Measurements from ENCODE around the gene ACBD4. TPM values are rescaled to one million over a fixed set of nuclear protein-coding genes. Genes with fewer than 3 reads are reported as not detected.

The ACBD4 gene
- total and polyA plus RNA-seq, 4 donors = 4.4 to 51.4 (median 44.9) TPM

DNA sequence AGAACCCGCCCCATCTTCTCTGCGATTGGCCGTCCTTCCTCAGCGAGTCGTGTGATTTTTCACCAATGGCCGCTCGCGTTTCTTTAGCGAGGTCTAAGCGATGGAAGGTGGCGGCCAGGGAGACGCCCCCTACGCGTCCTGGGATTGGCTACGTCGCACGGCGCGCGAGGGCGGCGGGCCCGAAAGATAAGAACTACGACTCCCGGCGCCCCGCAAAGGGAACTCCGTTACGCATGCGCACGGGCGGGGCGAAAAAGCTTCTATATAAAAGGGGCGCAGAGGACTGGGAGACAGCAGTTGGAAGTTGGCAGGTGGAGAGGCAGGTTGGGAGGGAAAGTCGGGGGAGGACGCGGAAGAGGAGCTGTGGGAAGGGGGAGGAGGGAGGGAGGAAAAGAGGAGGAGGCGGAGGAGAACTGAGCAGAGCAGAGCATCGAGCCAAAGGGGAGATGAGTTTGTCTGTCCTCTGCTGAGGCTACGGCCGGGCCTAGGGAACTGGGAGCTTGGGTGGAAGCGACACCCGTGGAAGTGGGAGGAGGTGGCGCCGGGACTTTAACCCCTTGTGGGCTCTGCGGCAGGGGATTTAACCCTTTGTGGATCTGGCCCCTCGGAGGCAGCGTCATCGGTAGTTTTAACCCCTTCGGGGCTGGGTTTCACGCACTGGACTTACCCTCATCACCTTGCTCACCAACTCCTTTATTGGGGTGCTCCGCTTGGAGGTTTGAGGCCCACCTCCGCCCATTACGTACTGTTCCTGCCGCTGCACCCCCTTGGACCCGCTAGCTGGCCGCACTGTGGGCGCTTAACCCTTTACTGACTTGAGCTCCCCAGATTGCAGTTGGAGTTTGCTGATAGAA is 12.9 kb downstream of the ACBD4 start, which contains the start of gene HEXIM1 (continued):
- TF ChIP-seq, protein P1, sequence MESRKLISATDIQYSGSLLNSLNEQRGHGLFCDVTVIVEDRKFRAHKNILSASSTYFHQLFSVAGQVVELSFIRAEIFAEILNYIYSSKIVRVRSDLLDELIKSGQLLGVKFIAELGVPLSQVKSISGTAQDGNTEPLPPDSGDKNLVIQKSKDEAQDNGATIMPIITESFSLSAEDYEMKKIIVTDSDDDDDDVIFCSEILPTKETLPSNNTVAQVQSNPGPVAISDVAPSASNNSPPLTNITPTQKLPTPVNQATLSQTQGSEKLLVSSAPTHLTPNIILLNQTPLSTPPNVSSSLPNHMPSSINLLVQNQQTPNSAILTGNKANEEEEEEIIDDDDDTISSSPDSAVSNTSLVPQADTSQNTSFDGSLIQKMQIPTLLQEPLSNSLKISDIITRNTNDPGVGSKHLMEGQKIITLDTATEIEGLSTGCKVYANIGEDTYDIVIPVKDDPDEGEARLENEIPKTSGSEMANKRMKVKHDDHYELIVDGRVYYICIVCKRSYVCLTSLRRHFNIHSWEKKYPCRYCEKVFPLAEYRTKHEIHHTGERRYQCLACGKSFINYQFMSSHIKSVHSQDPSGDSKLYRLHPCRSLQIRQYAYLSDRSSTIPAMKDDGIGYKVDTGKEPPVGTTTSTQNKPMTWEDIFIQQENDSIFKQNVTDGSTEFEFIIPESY (IDR thresholded peaks at IDR 0.05) = peak; percentile 43
- TF ChIP-seq YY1 (IDR thresholded peaks at IDR 0.05) (peak; percentile 97), GABPA (IDR thresholded peaks at IDR 0.05 in 1 of 2, conservative IDR thresholded peaks at IDR 0.05 in 1 of 2) (no peak)
- TF ChIP-seq, protein P2, sequence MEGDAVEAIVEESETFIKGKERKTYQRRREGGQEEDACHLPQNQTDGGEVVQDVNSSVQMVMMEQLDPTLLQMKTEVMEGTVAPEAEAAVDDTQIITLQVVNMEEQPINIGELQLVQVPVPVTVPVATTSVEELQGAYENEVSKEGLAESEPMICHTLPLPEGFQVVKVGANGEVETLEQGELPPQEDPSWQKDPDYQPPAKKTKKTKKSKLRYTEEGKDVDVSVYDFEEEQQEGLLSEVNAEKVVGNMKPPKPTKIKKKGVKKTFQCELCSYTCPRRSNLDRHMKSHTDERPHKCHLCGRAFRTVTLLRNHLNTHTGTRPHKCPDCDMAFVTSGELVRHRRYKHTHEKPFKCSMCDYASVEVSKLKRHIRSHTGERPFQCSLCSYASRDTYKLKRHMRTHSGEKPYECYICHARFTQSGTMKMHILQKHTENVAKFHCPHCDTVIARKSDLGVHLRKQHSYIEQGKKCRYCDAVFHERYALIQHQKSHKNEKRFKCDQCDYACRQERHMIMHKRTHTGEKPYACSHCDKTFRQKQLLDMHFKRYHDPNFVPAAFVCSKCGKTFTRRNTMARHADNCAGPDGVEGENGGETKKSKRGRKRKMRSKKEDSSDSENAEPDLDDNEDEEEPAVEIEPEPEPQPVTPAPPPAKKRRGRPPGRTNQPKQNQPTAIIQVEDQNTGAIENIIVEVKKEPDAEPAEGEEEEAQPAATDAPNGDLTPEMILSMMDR (IDR thresholded peaks at IDR 0.05; ENCODE audit: low read depth, low read length, missing input control) = no peak

DNA sequence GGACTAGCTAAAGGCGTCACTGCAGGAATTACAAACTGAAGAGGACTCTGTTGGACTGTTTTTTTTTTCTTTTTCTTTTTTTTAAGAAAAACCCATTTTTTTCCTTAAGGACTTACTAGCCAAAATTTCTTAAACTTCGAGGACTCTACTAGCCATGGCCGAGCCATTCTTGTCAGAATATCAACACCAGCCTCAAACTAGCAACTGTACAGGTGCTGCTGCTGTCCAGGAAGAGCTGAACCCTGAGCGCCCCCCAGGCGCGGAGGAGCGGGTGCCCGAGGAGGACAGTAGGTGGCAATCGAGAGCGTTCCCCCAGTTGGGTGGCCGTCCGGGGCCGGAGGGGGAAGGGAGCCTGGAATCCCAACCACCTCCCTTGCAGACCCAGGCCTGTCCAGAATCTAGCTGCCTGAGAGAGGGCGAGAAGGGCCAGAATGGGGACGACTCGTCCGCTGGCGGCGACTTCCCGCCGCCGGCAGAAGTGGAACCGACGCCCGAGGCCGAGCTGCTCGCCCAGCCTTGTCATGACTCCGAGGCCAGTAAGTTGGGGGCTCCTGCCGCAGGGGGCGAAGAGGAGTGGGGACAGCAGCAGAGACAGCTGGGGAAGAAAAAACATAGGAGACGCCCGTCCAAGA is 13.7 kb downstream of the ACBD4 start:
- H3K9me3 ChIP-seq (ENCODE audit: control insufficient read depth in 4 of 4, low read length in 3 of 4) = no peaks in the 10 kb centered on the region
- TF ChIP-seq, protein P3, sequence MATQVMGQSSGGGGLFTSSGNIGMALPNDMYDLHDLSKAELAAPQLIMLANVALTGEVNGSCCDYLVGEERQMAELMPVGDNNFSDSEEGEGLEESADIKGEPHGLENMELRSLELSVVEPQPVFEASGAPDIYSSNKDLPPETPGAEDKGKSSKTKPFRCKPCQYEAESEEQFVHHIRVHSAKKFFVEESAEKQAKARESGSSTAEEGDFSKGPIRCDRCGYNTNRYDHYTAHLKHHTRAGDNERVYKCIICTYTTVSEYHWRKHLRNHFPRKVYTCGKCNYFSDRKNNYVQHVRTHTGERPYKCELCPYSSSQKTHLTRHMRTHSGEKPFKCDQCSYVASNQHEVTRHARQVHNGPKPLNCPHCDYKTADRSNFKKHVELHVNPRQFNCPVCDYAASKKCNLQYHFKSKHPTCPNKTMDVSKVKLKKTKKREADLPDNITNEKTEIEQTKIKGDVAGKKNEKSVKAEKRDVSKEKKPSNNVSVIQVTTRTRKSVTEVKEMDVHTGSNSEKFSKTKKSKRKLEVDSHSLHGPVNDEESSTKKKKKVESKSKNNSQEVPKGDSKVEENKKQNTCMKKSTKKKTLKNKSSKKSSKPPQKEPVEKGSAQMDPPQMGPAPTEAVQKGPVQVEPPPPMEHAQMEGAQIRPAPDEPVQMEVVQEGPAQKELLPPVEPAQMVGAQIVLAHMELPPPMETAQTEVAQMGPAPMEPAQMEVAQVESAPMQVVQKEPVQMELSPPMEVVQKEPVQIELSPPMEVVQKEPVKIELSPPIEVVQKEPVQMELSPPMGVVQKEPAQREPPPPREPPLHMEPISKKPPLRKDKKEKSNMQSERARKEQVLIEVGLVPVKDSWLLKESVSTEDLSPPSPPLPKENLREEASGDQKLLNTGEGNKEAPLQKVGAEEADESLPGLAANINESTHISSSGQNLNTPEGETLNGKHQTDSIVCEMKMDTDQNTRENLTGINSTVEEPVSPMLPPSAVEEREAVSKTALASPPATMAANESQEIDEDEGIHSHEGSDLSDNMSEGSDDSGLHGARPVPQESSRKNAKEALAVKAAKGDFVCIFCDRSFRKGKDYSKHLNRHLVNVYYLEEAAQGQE (IDR thresholded peaks at IDR 0.05) = no peak
- TF ChIP-seq TAF1 (conservative IDR thresholded peaks at IDR 0.05) (peak; percentile 55), NR2F2 (IDR thresholded peaks at IDR 0.05) (no peak), JUND (IDR thresholded peaks at IDR 0.05) (no peak), SP1 (IDR thresholded peaks at IDR 0.05) (no peak), RXRA (IDR thresholded peaks at IDR 0.05) (peak in 1 of 2 donors; percentile 45), HNF4G (IDR thresholded peaks at IDR 0.05) (no peak), GABPA (IDR thresholded peaks at IDR 0.05 in 1 of 2, conservative IDR thresholded peaks at IDR 0.05 in 1 of 2) (no peak), RAD21 (IDR thresholded peaks at IDR 0.05) (peak; percentile 74 to 75), HNF4A (conservative IDR thresholded peaks at IDR 0.05) (peak in 1 of 2 donors; percentile 26)
- TF ChIP-seq, protein P1 (IDR thresholded peaks at IDR 0.05) = no peak
- TF ChIP-seq, protein P4, sequence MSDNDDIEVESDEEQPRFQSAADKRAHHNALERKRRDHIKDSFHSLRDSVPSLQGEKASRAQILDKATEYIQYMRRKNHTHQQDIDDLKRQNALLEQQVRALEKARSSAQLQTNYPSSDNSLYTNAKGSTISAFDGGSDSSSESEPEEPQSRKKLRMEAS (IDR thresholded peaks at IDR 0.05) = no peak
- TF ChIP-seq, protein P2 (IDR thresholded peaks at IDR 0.05; ENCODE audit: low read depth, low read length, missing input control) = peak; percentile 78
- TF ChIP-seq, protein P5, sequence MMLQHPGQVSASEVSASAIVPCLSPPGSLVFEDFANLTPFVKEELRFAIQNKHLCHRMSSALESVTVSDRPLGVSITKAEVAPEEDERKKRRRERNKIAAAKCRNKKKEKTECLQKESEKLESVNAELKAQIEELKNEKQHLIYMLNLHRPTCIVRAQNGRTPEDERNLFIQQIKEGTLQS (IDR thresholded peaks at IDR 0.05) = peak; percentile 4
- DNase-seq (ENCODE audit: low spot score) = peak; percentile 87
- peaks cover 3 to 49% (median 37%) of the 10 kb centered on the region in 4 donors for H3K4me1 ChIP-seq (ENCODE audit: control insufficient read depth in 4 of 4, insufficient read depth in 4 of 4, low read length in 3 of 4)
- H3K4me3 ChIP-seq (ENCODE audit: low read depth in 1 of 3, low read length in 3 of 3) = peak overlapping the region; percentile 67 to 92 (median 92)
- peak overlapping the region; percentile 89 to 98 for H3K9ac ChIP-seq (ENCODE audit: low read depth in 1 of 2, low read length in 2 of 2)
- H3K27me3 ChIP-seq (ENCODE audit: control insufficient read depth in 4 of 4, insufficient read depth in 4 of 4, low read length in 3 of 4) = no peaks in the 10 kb centered on the region
- under 1% methylated on average over 32 of the region's 32 CpGs for WGBS
- H3K36me3 ChIP-seq (ENCODE audit: control insufficient read depth in 4 of 4, insufficient read depth in 3 of 4, low read depth in 1 of 4, low read length in 3 of 4) = no peaks in the 10 kb centered on the region
- peak overlapping the region; percentile 91 to 95 for H3K27ac ChIP-seq (ENCODE audit: low read depth in 1 of 2, low read length in 2 of 2)
